GM21447 (cell line): ENCODE measurements around the gene NMRK1.

Source experiments
- ATAC-seq: cut with Tn5 transposase; IDR thresholded peaks from one replicate; pipeline ENCODE4 v1.9.1; 2021; ENCODE audit not compliant: unreplicated experiment

The NMRK1 gene

DNA sequence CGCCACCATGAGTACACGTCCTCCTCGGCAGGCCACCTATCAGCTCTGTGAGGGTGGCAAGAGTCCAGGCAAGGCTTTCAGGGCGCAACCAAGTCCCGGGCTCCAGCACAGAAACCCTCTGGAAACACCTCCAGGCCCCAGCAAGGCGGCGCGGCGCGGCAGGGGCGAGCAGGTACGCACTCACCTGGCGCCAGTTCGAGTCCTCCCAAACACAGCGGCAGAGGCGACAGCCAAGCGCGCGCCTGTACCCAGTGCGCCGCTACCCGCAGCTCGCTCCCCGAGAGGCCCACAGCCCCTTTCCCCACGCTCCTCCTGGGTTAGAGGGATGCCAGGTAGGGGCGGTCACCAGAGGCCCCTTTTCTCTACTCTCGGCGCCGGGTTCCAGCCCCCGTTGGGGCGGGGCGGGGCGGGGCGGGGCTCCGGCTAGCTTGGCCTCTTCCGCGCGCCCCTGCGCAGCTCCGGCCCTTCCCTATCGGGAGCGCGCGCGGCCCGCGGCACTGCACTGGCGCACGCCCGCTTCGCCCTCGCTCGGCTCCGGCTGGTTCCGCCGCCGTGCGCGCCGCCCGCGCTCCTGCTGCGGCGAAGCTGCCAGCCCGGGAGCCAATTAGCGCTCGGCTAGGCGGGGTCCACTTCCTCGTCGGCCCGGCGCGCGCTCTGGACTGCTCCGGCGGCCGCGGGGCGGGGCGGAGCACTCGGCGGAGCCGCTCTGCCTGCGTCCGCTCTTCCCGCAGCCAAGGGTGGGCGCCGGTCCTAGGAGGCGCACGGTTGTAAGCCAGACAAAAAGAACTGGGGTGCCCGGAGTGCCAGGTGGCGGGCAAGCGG, at the start of gene NMRK1, which contains the start of gene OSTF1:
Gene NMRK1 (minus strand): TSS at position 332 of the 822 bp plus-strand sequence. CDS start 5,040 bp downstream, outside the sequence.
Gene OSTF1 (plus strand): TSS at position 691 of the 822 bp plus-strand sequence. CDS start 179 bp downstream, outside the sequence.
- peak; percentile 74 for ATAC-seq

DNA sequence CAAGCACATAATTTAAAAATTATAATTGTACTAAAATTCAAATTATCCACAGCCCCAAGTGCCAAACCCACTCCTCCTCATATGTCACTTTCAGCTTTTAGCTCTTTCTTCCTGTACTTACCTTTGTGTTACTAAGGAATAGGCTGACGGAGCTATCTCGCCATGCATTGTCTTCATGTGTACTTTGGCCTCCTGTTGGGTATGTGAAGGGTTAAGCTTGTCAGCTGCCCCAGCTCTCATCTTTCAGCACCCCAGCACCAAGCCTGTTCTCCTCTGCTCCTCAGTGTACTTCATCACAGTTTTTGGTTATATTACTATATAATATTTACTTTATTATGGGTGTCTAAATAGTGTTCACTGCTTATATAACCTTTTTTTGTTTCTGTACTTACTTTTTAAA, 46.5 kb upstream of the NMRK1 start:
- ATAC-seq, result no peak

- ATAC-seq, result no peak
Observed at GRCh38 chr9:75133396-75133795, 45.4 kb upstream of the NMRK1 start.

DNA sequence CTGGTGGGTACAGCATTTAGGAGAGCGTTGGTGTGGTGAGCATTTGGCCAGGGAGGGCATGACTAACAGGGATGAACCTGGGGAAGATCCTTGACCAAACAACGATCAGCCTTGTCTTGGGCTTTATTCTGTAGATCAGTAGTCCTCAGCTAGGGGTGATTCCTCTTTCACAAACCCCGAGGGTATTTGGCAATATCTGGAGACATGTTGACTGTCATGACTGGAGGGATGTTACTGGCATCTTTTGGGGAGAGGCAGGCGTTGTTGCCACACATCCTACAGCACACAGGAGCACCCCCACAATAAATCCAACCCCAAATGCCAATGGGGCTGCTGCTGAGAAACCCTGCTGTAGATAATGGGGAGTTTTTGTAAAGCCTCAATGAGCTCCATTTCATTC, 44.3 kb upstream of the NMRK1 start:
- ATAC-seq, result no peak

- no peak for ATAC-seq
Observed at GRCh38 chr9:75131700-75132099, 43.7 kb upstream of the NMRK1 start.

DNA sequence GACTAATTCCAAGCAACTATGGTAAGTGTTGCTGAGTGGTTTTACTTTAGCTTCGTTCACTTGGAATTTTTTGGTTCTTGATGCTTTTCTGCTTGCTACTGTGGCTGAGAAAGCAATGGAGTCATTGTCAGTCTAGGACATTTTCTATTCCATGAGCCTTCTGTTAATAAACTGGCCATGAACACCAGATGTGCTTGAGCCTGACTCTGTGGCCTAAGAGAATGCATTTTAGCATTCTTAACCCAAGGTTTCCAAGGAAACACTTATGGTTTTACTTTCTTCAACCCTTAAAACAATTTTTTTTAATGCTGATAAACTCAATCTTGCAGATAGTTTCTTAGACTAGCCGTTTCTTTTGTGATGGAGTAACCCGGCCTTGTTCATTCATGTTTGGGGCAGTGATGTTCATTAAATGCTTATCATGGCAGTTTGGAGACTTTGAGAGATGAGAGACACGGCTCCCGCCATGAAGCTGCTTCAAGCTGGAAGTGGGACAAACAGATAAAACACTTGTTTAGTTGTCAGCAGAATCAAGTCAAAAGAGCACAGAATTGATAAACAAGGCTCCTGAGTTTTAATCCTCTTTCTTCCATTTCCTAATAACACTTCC, 42.8 kb upstream of the NMRK1 start:
- ATAC-seq, result no peak

DNA sequence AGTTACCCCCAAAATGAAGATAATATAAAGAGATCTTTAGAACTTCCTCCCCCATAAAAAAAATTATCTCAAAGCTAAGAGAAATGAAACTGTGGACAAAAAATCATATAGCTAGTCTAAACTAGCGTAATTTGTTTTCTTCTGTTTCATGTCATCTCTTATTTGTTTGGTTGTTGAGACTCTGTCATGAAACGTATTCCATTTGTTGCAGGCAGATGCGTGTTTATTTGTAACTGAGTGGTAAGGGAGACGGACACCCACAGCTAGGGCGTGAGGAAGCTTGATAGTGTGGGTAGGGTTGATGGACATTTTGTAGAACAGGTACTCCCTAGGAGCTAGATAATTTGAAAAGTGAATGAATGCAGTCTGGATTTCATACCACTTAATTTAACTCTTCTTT, 42.2 kb upstream of the NMRK1 start:
- ATAC-seq, result no peak

DNA sequence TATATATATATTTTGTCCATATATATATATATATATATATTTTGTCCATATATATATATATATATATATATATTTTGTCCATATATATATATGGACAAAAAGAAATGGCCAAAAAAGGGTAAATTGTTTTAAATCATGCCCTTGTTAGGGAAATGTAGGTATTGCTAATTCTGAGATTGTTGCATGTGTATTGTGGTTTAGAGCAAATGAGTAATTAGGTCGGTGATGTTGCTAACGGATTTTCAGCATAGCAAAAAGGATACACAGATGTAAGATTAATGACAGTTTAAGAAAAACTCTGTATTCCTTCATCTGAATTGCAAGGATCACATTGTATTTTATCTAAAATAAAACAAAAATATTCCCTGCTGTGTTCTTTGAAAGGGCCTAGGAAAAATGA, 40.6 kb upstream of the NMRK1 start:
- no peak for ATAC-seq

- no peak for ATAC-seq
Observed at GRCh38 chr9:75123696-75124095, 35.7 kb upstream of the NMRK1 start.

DNA sequence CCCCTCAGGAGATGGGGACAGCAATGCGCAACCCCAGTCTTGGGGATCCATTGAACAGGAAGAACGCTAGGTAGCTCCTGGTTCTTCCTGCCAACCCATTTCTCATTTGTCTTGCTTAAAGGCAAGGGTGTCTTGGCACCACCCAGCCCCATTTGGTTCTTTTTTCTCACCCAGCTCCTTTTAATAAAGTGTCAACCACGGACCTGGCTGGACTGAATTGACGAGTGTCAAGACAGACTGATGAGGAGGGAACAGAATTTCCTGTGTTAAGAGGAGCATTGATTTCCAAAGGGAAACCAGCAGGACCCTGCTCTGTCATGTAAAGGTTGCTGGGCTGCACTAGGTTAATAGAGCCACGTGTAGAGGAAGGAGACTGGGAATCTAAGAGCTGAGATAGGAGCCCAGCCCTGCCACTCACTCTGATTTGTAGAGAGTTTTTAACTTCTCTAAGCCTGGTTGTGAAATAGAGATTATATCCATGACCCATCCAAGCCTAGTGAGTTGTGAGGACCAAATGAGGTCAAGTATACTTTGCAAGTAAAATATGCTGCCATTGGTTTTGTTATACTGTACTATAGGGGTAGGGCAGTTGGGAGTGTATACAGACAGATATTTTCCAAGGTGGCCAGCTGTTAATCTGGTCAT, 34.1 kb upstream of the NMRK1 start:
- no peak for ATAC-seq

DNA sequence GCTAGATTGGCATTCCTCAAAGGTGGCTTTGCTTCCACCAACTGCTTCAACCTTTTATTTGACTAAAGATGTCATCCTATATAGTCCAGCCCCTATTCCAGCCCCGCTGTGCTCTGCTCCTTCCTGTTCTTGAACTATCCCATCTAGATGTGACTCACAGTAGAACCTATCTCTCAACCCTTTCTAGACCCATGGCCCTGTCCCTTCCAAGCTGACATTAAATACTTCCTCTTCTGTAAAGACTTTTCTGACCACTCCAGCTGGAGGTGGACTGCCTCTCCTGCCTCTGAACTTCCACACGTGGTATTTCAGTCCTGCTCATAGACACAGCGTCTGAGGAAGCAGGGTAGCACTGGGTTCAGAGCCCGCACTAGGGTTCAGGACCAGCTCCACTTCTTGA, 32.7 kb upstream of the NMRK1 start:
- ATAC-seq, result no peak

DNA sequence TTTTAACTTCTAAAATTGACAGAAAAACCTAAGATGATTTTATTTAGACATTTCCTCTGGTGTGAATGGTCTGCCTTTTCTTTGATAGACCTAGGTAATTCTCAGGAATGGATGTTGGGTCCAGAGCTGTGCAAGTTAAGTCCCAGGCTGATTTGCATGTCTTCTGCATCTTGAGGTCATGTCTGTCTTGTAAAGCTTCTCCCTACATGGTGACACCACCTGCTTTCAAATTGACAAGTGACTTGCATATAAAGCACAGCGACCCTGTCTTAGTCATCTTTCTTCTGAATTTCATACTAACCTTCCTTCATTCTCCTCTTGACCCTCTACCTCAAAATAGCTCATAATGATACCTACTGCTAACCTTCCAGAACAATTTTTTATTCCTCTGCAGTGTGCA, 29.6 kb upstream of the NMRK1 start:
- ATAC-seq, result no peak

GRCh38 chr9:75116306-75116705, 28.4 kb upstream of the NMRK1 start:
- no peak for ATAC-seq

DNA sequence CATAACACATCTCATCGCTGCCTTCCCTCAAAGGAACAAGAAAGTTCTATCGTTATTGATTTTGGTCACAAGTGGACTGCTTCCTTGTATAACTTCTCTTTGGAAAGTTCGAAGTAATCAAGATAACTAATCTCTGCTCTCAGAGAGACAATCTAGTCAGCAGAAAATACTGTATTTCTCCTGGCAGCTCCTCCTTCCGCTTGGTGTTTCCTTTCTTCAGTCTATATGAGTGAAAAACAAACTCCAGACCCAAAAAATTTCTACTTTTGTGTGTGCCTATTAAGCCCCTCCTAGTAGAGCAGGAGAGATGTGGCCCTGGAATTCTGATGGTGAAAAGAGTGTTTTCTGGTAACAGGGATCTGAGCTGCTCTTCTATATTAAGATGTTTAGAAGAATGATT, 24.8 kb upstream of the NMRK1 start:
- no peak for ATAC-seq

DNA sequence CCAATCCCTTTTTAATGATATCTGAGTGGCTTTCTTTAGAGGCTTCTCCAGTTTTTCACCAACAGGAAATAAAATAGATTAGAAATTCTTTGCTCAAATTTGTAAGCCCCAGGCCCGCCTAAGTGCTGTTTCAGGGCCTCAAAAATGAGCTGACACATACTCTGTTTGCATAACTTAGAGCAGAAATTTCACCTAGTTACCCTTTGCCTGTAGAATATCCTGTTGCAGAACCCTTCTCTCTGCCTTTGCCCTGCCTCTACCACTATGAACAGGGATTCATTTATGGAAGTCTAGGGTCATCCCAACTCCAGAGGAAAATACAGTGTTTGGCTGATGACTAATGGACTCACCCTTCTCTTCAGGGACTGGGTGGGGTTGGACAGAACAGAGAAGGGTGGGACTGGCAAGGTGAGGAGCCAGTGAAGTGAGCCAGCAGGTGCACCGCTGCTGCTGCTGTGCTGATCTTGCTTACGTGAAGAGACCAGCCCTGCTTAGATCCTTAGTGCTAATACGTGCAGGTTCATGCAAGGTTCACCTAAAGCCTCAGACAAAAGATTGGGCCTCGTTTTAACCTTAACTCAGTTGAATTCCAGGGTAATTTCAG, 23.2 kb upstream of the NMRK1 start:
- no peak for ATAC-seq

GRCh38 chr9:75109210-75109839, 21.4 kb upstream of the NMRK1 start:
- no peak for ATAC-seq

GRCh38 chr9:75108571-75108970, 20.6 kb upstream of the NMRK1 start:
- no peak for ATAC-seq

- no peak for ATAC-seq
Observed at GRCh38 chr9:75106857-75107256, 18.9 kb upstream of the NMRK1 start.

GRCh38 chr9:75105841-75106240, 17.9 kb upstream of the NMRK1 start:
- no peak for ATAC-seq

DNA sequence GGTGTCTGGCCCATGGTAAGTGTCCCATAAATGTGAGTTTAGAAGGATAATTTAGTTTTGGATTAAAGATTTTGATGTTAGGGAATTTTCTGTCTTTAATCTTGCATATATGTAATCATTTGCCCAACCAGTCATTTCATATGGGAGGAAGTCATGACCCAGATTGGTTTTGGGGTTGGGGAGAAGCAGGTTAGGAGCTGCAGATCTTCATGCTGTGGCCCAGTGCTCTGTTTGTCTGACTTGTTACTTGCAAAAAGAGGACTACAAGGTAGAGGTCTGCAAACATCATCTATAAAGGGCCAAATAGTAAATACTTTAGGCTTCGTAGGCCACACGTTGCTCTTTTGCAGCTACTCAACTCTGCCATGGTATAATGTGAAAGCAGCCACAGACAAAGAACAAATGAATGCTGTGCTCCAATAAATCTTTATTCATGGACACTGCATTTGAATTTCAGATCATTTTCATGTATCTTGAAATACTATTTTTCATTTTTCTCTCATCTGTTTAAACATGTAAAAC, 17.1 kb upstream of the NMRK1 start:
- ATAC-seq, result no peak

DNA sequence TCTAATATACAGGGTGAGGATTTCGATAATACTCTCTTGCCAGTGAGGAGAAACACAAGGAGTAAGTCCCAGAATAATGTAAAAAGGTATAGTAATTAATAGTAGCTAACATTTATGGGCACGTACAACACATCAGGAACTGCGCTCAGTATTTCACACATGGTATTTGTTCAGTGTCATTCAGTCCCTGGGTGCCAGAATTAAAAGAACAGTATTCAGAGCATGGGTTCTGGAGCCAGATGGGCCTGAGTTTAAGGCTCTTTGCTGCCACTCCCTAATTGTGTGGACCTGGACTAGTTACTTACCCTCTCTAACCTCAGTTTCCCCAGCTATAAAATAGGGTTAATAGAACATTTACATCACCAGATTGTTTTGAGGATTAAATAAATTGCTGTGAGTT, 16.7 kb upstream of the NMRK1 start:
- no peak for ATAC-seq
